HepG2 (cell line): ENCODE results near the gene VWC2L. TPM values are rescaled to one million over a fixed set of nuclear protein-coding genes. Genes with fewer than 3 reads are reported as not detected.

Experiments used
- ATAC-seq: fragments of 200-7000 bp; cut with Tn5 transposase; 3 replicates; pipeline ENCODE4 v1.9.1; 2020; ENCODE audit warnings: mild to moderate bottlenecking, moderate library complexity
- BruUV-seq: library from RNA; stranded (reverse); fragments of 400-500 nt; replicated peaks from 2 replicates; lab custom pipeline; 2021; lab: Mats Ljungman, UMichigan
- CTCF ChIA-PET: fragments of 300-600 bp; formaldehyde crosslinking; extraction: SDS; loops from one replicate; lab custom pipeline; 2021; ENCODE audit warnings: low total read pairs, inconsistent platforms, low intra/inter-chr PET ratio; lab: Yijun Ruan, JAX
- POLR2A ChIA-PET: fragments of 350-600 bp; sonication (Branson Sonifier 250); formaldehyde crosslinking; loops from one replicate; lab custom pipeline; 2020; ENCODE audit warnings: antibody characterized with exemption, inconsistent platforms; lab: Yijun Ruan, JAX
- DNase-seq: peaks from one replicate; pipeline ENCODE4 v3.0.0-alpha.2; 2015; ENCODE audit warnings: low spot score
- FAIRE-seq: peaks from 3 replicates; lab custom pipeline; 2011; peaks lifted over from hg19 to GRCh38; lab: Jason Lieb, UNC
- H2AFZ ChIP-seq: one replicate; pipeline ENCODE4 v1.6.1; 2011; ENCODE audit warnings: low read length, inconsistent platforms
- H3K27ac ChIP-seq: fragments of 300-600 bp; 3 replicates; pipeline ENCODE4 v1.8.0; 2011; ENCODE audit warnings: mixed run types, mild to moderate bottlenecking, mixed read lengths, low read length, inconsistent platforms; ENCODE audit not compliant: insufficient read depth; ENCODE audit errors: extremely low read length
- H3K27me3 ChIP-seq, 2 experiments: fragments of 200-600 bp in 1 of 2; 2 replicates in 1 of 2; 3 replicates in 1 of 2; pipeline versions ENCODE4 v1.6.0 to v1.8.0; 2011; ENCODE audit warnings: low read length in 2 of 2, mild to moderate bottlenecking in 2 of 2, moderate library complexity in 2 of 2, inconsistent platforms in 1 of 2; ENCODE audit not compliant: insufficient read depth in 2 of 2, control insufficient read depth in 1 of 2
- H3K36me3 ChIP-seq, 2 experiments: fragments of 200-600 bp in 1 of 2; replicated peaks in 1 of 2; 2 replicates in 1 of 2; 3 replicates in 1 of 2; pipeline versions ENCODE4 v1.5.1 to v1.8.0; 2011; ENCODE audit warnings: low read length in 2 of 2, inconsistent platforms in 1 of 2; ENCODE audit not compliant: insufficient read depth in 2 of 2, control insufficient read depth in 1 of 2
- H3K4me1 ChIP-seq: 2 replicates; pipeline ENCODE4 v1.5.1; 2012; ENCODE audit warnings: low read length, inconsistent platforms; ENCODE audit not compliant: insufficient read depth
- H3K4me2 ChIP-seq: 2 replicates; pipeline ENCODE4 v1.6.0; 2011; ENCODE audit warnings: low read depth, low read length, inconsistent platforms
- H3K4me3 ChIP-seq, 3 experiments: fragments of 200-600 bp in 1 of 3; sonication (generic), shearing (Covaris generic) in 1 of 3; replicated peaks in 1 of 3; 2 replicates each; pipeline ENCODE4 v1.5.1; 2011 to 2016; ENCODE audit warnings: low read length in 3 of 3, inconsistent platforms in 2 of 3, low read depth in 2 of 3, mild to moderate bottlenecking in 2 of 3, control low read depth in 1 of 3, mixed read lengths in 1 of 3; ENCODE audit not compliant: insufficient read depth in 1 of 3
- H3K79me2 ChIP-seq: one replicate; pipeline ENCODE4 v1.6.1; 2011; ENCODE audit warnings: low read length, inconsistent platforms; ENCODE audit not compliant: insufficient read depth
- H3K9ac ChIP-seq: 2 replicates; pipeline ENCODE4 v1.6.0; 2011; ENCODE audit warnings: mild to moderate bottlenecking, low read depth, low read length, inconsistent platforms; ENCODE audit not compliant: insufficient read depth
- H3K9me3 ChIP-seq: 2 replicates; pipeline ENCODE4 v1.5.1; 2012; ENCODE audit warnings: mild to moderate bottlenecking, low read length
- H4K20me1 ChIP-seq: 2 replicates; pipeline ENCODE4 v1.6.0; 2011; ENCODE audit warnings: inconsistent platforms, mild to moderate bottlenecking, low read length, moderate library complexity; ENCODE audit not compliant: insufficient read depth
- EEA1 ChIP-seq: sonication (generic); formaldehyde crosslinking; IDR thresholded peaks from 2 replicates; pipeline ENCODE4 v1.5.1; 2020; ENCODE audit warnings: mild to moderate bottlenecking, missing genetic modification reagents, borderline replicate concordance
- EZH2 ChIP-seq: conservative IDR thresholded peaks from 2 replicates; pipeline ENCODE4 v1.6.1; 2012; ENCODE audit warnings: mild to moderate bottlenecking, low read depth, low read length, moderate library complexity
- GLMP ChIP-seq: sonication (generic); formaldehyde crosslinking; IDR thresholded peaks from 2 replicates; pipeline ENCODE4 v1.9.0; 2021; ENCODE audit warnings: missing genetic modification reagents, mild to moderate bottlenecking, borderline replicate concordance
- HMG20B ChIP-seq: conservative IDR thresholded peaks from 2 replicates; pipeline ENCODE4 v1.6.1; 2016; ENCODE audit warnings: missing genetic modification reagents, missing compliant biosample characterization
- PBX2 ChIP-seq: IDR thresholded peaks from 2 replicates; pipeline ENCODE4 v1.6.1; 2016; ENCODE audit warnings: control low read depth
- PHF21A ChIP-seq: sonication (generic); formaldehyde crosslinking; IDR thresholded peaks from 2 replicates; pipeline ENCODE4 v1.5.0; 2020; ENCODE audit warnings: mild to moderate bottlenecking, missing genetic modification reagents
- TP53 ChIP-seq: sonication (generic); formaldehyde crosslinking; conservative IDR thresholded peaks from 2 replicates; pipeline ENCODE4 v1.4.0; 2020; ENCODE audit warnings: missing genetic modification reagents
- TRIM24 ChIP-seq: sonication (generic); formaldehyde crosslinking; IDR thresholded peaks from 2 replicates; pipeline ENCODE4 v1.8.0; 2022; ENCODE audit warnings: mild to moderate bottlenecking, missing genetic modification reagents
- ZNF234 ChIP-seq: sonication (generic); formaldehyde crosslinking; conservative IDR thresholded peaks from 2 replicates; pipeline ENCODE4 v1.5.1; 2020; ENCODE audit warnings: mild to moderate bottlenecking, missing genetic modification reagents
- ZNF430 ChIP-seq: sonication (generic); formaldehyde crosslinking; IDR thresholded peaks from 2 replicates; pipeline ENCODE4 v1.9.0; 2021; ENCODE audit warnings: mild to moderate bottlenecking, missing genetic modification reagents
- ZNF749 ChIP-seq: sonication (generic); formaldehyde crosslinking; IDR thresholded peaks from 2 replicates; pipeline ENCODE4 v1.8.0; 2022; ENCODE audit warnings: mild to moderate bottlenecking, missing genetic modification reagents, moderate library complexity, borderline replicate concordance
- ZSCAN5A ChIP-seq: sonication (generic); formaldehyde crosslinking; IDR thresholded peaks from 2 replicates; pipeline ENCODE4 v1.8.0; 2022; ENCODE audit warnings: mild to moderate bottlenecking, missing genetic modification reagents, borderline replicate concordance
- ZSCAN9 ChIP-seq: IDR thresholded peaks from 2 replicates; pipeline ENCODE4 v1.6.1; 2016; ENCODE audit warnings: borderline replicate concordance
- WGBS: methylation state at CpG from one replicate; pipeline ENCODE4 v1.1.6; 2017; ENCODE audit warnings: low lambda C conversion rate; 5-methylcytosine and 5-hydroxymethylcytosine counted together
- in situ Hi-C: cut with HindIII; loops from 2 replicates; pipeline ENCODE4 v1.10.0; 2017; ENCODE audit warnings: low pct_unique_long_range_greater_than_20kb; ENCODE audit not compliant: extremely low pct_ligation_motif_present
- intact Hi-C: fragments of 100-400 bp; cut with micrococcal nuclease; formaldehyde crosslinking; loops from one replicate; pipeline ENCODE4 v1.10.0; 2022; ENCODE audit not compliant: unreplicated experiment
- polyA plus RNA-seq, 8 experiments: library from polyadenylated mRNA; depleted of rRNA in 3 of 8; stranded (reverse) in 7 of 8; unstranded in 1 of 8; fragments of >200 nt; fragmentation: Illumina TruSeq in 4 of 8; extraction: Trizol in 4 of 8; gene quantifications; 2 replicates each; pipeline versions ENCODE4 v1.2.1 to v1.2.3, GENCODE V29; 2011 to 2016; ENCODE audit warnings: low read depth in 4 of 8, missing spikeins in 1 of 8, mixed read lengths in 1 of 8; ENCODE audit not compliant: insufficient read depth in 1 of 8
- total RNA-seq, 5 experiments: library from RNA; depleted of rRNA; stranded (reverse); fragments of >200 nt; fragmentation: Illumina TruSeq; extraction: Trizol; gene quantifications; 2 replicates each; pipeline ENCODE4 v1.2.3, GENCODE V29; 2016; ENCODE audit warnings: low read depth in 1 of 5
- TF ChIP-seq, protein P1 (sequence below): sonication (generic); formaldehyde crosslinking; IDR thresholded peaks from 2 replicates; pipeline ENCODE4 v1.4.0; 2020; ENCODE audit warnings: missing genetic modification reagents

Gene VWC2L
- total and polyA plus RNA-seq, 2 of the 13 experiments (the other 11 are each of a cell fraction or from before 2014, with no cell fraction given) = not detected

DNA sequence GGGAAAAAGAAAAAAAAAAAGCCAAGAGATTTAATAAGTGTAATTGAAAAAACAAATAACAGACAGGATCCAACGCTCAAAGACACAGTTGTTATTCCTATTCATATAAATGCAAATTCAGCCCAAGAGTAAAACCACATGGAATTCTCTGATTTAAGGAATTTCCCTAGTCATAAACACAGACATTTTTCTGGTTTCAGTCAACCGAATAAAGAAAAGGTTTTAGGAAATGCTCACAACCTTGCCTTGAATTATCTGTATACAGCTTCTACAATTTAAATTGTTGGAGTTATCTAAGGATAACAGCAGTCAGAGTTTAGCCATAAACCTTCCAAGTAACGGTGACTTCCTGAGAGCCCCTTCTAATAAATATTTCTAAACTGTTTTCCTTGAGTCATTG is 122.7 kb downstream of the VWC2L start:
- intact Hi-C loops = no loop called here
- Histone ChIP-seq H3K79me2 (no peaks in the 10 kb centered on the region), H3K4me2 (no peak overlapping the region), H3K27ac (no peak overlapping the region), H3K4me1 (no peaks in the 10 kb centered on the region), H3K9me3 (no peaks in the 10 kb centered on the region), H3K4me3 (no peak overlapping the region), H3K27me3 (no peaks in the 10 kb centered on the region), H2AFZ (no peak overlapping the region), H3K36me3 (no peaks in the 10 kb centered on the region), H4K20me1 (no peaks in the 10 kb centered on the region), H3K9ac (no peak overlapping the region)
- ChIA-PET CTCF (no interaction called here), POLR2A (no interaction called here)
- ATAC-seq (no peak), FAIRE-seq (no peak), DNase-seq (no peak)
- TF ChIP-seq ZSCAN5A (CRISPR knock-in tag) (no peak), ZNF749 (no peak), EZH2 (no peak), HMG20B (CRISPR knock-in tag) (no peak), EEA1 (CRISPR knock-in tag) (no peak), PHF21A (no peak), TRIM24 (no peak), GLMP (no peak), ZNF234 (CRISPR knock-in tag) (no peak), TP53 (CRISPR knock-in tag) (no peak), PBX2 (no peak), ZNF430 (CRISPR knock-in tag) (no peak), ZSCAN9 (no peak)
- TF ChIP-seq, protein P1, sequence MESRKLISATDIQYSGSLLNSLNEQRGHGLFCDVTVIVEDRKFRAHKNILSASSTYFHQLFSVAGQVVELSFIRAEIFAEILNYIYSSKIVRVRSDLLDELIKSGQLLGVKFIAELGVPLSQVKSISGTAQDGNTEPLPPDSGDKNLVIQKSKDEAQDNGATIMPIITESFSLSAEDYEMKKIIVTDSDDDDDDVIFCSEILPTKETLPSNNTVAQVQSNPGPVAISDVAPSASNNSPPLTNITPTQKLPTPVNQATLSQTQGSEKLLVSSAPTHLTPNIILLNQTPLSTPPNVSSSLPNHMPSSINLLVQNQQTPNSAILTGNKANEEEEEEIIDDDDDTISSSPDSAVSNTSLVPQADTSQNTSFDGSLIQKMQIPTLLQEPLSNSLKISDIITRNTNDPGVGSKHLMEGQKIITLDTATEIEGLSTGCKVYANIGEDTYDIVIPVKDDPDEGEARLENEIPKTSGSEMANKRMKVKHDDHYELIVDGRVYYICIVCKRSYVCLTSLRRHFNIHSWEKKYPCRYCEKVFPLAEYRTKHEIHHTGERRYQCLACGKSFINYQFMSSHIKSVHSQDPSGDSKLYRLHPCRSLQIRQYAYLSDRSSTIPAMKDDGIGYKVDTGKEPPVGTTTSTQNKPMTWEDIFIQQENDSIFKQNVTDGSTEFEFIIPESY = no peak
- BruUV-seq = no TSS peak
- 2% methylated on average over 3 of the region's 3 CpGs for WGBS
- in situ Hi-C loops = no loop called here
